HG03135 (cell line): ENCODE results near the gene TMEM63A.
"Not testable (repeated sequence)": the region's sequence is repeated elsewhere in the genome, so short reads cannot be mapped to it uniquely, and the experiment has no call there.

Experiments used
- ATAC-seq: cut with Tn5 transposase; IDR thresholded peaks from one replicate; pipeline ENCODE4 v1.9.1; 2021; ENCODE audit warnings: mild to moderate bottlenecking, moderate library complexity; ENCODE audit not compliant: unreplicated experiment

Gene TMEM63A

DNA sequence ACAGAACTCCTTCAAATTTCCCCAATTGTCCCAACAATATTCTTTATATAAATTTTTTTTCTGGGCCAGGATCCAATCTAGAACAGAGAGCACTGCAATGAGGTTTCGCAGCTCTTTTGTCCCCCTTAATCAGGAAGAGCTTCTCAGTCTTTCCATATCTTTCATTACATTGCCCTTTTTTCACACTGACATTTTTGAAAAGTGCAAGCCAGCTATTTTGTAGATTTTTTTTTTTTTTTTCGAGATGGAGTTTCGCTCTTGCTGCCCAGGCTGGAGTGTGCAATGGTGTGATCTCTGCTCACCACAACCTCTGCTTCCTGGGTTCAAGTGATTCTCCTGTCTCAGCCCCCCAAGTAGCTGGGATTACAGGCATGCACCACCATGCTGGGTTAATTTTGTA, 75.4 kb downstream of the TMEM63A start:
- ATAC-seq, result not testable (repeated sequence)

DNA sequence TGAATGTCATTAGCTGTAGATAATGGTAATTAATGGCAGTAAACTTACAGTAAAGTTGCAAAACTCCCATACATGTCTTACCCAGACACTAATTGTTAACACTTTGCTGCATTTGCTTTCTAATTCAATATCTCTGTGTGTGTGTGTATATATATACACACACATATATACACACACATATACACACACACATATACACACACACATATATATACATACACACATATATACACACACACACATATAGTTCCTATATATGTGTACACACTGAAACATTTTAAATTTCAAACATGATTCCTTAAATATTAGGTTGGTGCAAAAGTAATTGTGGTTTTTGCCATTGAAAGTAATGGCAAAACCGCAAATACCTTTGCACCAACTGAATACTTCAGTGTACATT, 75.9 kb downstream of the TMEM63A start:
- ATAC-seq, result no peak

- not testable (repeated sequence) for ATAC-seq
Observed at GRCh38 chr1:225801146-225801545, 81.0 kb downstream of the TMEM63A start.

DNA sequence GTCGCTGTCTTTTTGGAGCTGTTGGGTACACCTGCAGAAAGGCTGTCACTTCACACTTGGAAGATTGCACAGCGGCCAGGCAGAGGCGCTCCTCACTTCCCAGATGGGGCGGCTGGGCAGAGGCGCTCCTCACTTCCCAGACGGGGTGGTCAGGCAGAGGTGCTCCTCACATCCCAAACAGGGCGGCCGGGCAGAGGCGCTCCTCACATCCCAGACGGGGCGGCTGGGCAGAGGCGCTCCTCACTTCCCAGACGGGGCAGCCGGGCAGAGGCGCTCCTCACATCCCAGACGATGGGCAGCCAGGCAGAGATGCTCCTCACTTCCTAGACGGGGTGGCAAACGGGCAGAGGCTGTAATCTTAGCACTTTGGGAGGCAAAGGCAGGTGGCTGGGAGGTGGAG, 86.1 kb downstream of the TMEM63A start:
- ATAC-seq, result not testable (repeated sequence)
